Retinal pigment epithelial cell (primary cell): ENCODE measurements around the gene RGS12.

ENCODE experiments used
- DNase-seq: peaks from one replicate; pipeline ENCODE4 v3.0.0-alpha.2; 2010; ENCODE audit warnings: low read depth
- H3K4me3 ChIP-seq: 2 replicates; pipeline ENCODE4 v1.5.1; 2011; ENCODE audit warnings: mild to moderate bottlenecking, low read length, control low read depth, moderate library complexity
- CTCF ChIP-seq: conservative IDR thresholded peaks from 2 replicates; pipeline ENCODE4 v1.5.1; 2011; ENCODE audit warnings: low read depth, low read length, control low read depth, inconsistent platforms

The RGS12 gene

GRCh38 chr4:3310301-3311094, 17.7 kb downstream of the RGS12 start:
- H3K4me3 ChIP-seq, result no peak overlapping the region
- no peak for DNase-seq

GRCh38 chr4:3311095-3311372, 18.2 kb downstream of the RGS12 start:
- no peak for DNase-seq
- no peak for TF ChIP-seq CTCF
- no peak overlapping the region for H3K4me3 ChIP-seq

More at GRCh38 chr4:3310301-3311094, 17.7 kb downstream of the RGS12 start:
- TF ChIP-seq CTCF, result no peak

DNA sequence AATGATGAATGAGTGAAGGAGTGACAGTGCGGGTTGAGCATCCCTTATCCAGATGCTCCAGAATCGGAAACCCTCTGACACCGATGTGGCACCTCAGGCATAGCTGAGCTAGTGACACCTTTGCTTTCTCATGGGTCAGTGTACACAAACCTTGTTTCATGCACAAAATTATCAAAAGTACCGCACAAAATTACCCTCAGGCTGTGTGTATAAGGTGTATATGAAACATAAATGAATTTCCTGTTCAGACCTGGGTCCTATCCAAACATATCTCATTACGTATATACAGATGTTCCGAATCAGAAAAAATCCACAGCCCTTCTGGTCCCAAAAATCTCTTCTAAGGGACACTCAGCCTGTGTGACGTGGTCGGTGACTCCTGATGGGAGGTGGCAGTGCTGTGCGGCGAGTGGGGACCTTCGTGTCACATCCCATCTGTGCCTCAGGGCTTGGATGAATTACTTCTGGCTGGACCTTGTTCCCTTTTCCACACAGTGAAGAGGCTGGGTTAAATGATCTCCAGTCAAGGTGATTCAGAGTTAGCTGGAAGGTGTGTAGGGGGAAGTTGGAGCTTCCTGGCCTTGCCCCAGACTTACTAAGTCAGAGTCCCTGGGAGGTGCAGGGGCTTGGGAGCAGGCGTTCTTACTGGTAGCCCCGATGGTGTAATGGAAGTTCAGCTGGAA, 18.8 kb downstream of the RGS12 start:
- no peak for DNase-seq

GRCh38 chr4:3312362-3312761, 19.5 kb downstream of the RGS12 start:
- TF ChIP-seq CTCF, result no peak
- DNase-seq, result no peak

More for the DNA sequence above, 18.8 kb downstream of the RGS12 start:
- no peak overlapping the region for H3K4me3 ChIP-seq
- no peak for TF ChIP-seq CTCF

GRCh38 chr4:3313139-3313538, 20.3 kb downstream of the RGS12 start:
- DNase-seq, result no peak
- H3K4me3 ChIP-seq, result no peak overlapping the region
- TF ChIP-seq CTCF, result no peak

More at GRCh38 chr4:3312362-3312761, 19.5 kb downstream of the RGS12 start:
- no peak overlapping the region for H3K4me3 ChIP-seq

GRCh38 chr4:3313556-3314228, 20.9 kb downstream of the RGS12 start:
- no peak for DNase-seq
- no peak for TF ChIP-seq CTCF
- no peak overlapping the region for H3K4me3 ChIP-seq
